Measurements from ENCODE around the gene NKX1-1.
"Not testable (repeated sequence)": the region's sequence is repeated elsewhere in the genome, so short reads cannot be mapped to it uniquely, and the experiment has no call there.

Gene NKX1-1

GRCh38 chr4:1375051-1375721 lies 31.1 kb downstream of the NKX1-1 start:
- no peak for TF ChIP-seq CTCF (IDR thresholded peaks at IDR 0.05; ENCODE audit: low read depth, low read length)
- DNase-seq (ENCODE audit: extremely low read depth, low read depth): no peak

GRCh38 chr4:1374706-1375045 lies 31.6 kb downstream of the NKX1-1 start:
- no peak for TF ChIP-seq CTCF (IDR thresholded peaks at IDR 0.05; ENCODE audit: low read depth, low read length)
- DNase-seq (ENCODE audit: extremely low read depth, low read depth): no peak

- TF ChIP-seq CTCF (IDR thresholded peaks at IDR 0.05; ENCODE audit: low read depth, low read length): no peak
- DNase-seq (ENCODE audit: extremely low read depth, low read depth): no peak
These were observed 32.1 kb downstream of the NKX1-1 start for GRCh38 chr4:1373892-1374705.

GRCh38 chr4:1372576-1372975 lies 33.7 kb downstream of the NKX1-1 start:
- not testable (repeated sequence) for DNase-seq (ENCODE audit: extremely low read depth, low read depth)

- TF ChIP-seq CTCF (IDR thresholded peaks at IDR 0.05; ENCODE audit: low read depth, low read length): no peak
- DNase-seq (ENCODE audit: extremely low read depth, low read depth): no peak
These were observed 34.8 kb downstream of the NKX1-1 start for GRCh38 chr4:1371176-1372165.

- DNase-seq (ENCODE audit: extremely low read depth, low read depth): no peak
- no peak for TF ChIP-seq CTCF (IDR thresholded peaks at IDR 0.05; ENCODE audit: low read depth, low read length)
These were observed 35.7 kb downstream of the NKX1-1 start for GRCh38 chr4:1370321-1371124.

- no peak for DNase-seq (ENCODE audit: extremely low read depth, low read depth)
- no peak for TF ChIP-seq CTCF (IDR thresholded peaks at IDR 0.05; ENCODE audit: low read depth, low read length)
These were observed 36.7 kb downstream of the NKX1-1 start for GRCh38 chr4:1369479-1370079.
